HEK293T (cell line): ENCODE results near the gene GARIN5A.

Experiments used
- CTCF ChIA-PET: fragments of 350-600 bp; formaldehyde crosslinking; extraction: SDS; loops from one replicate; lab custom pipeline; 2021; ENCODE audit warnings: antibody characterized with exemption, inconsistent platforms; lab: Yijun Ruan, JAX
- POLR2A ChIA-PET: fragments of 350-600 bp; formaldehyde crosslinking; extraction: SDS; loops from one replicate; lab custom pipeline; 2020; ENCODE audit warnings: antibody characterized with exemption, inconsistent platforms; lab: Yijun Ruan, JAX
- DNase-seq: peaks from one replicate; pipeline ENCODE4 v3.0.0; 2012; ENCODE audit warnings: mixed read lengths; ENCODE audit errors: extremely low spot score
- ARNT ChIP-seq: fragments of 450-650 bp; IDR thresholded peaks from 2 replicates; pipeline ENCODE4 v1.6.1; 2017; ENCODE audit warnings: mild to moderate bottlenecking
- BHLHE40 ChIP-seq: fragments of 450-650 bp; IDR thresholded peaks from 2 replicates; pipeline ENCODE4 v1.6.1; 2016; ENCODE audit warnings: mild to moderate bottlenecking, moderate library complexity, borderline replicate concordance
- CTBP1 ChIP-seq: fragments of 450-650 bp; IDR thresholded peaks from 2 replicates; pipeline ENCODE4 v1.6.1; 2016; ENCODE audit warnings: borderline replicate concordance
- ELF4 ChIP-seq: fragments of 450-650 bp; IDR thresholded peaks from 2 replicates; pipeline ENCODE4 v1.6.1; 2017; ENCODE audit warnings: antibody characterized with exemption
- FOXA1 ChIP-seq: fragments of 450-650 bp; IDR thresholded peaks from 2 replicates; pipeline ENCODE4 v1.6.1; 2016; ENCODE audit warnings: mild to moderate bottlenecking
- FOXK2 ChIP-seq: fragments of 450-650 bp; IDR thresholded peaks from 2 replicates; pipeline ENCODE4 v1.6.1; 2016; ENCODE audit warnings: mild to moderate bottlenecking
- FOXM1 ChIP-seq: fragments of 450-650 bp; IDR thresholded peaks from 2 replicates; pipeline ENCODE4 v1.6.1; 2017; ENCODE audit warnings: mild to moderate bottlenecking, borderline replicate concordance
- HDGF ChIP-seq: fragments of 450-650 bp; IDR thresholded peaks from 2 replicates; pipeline ENCODE4 v1.6.1; 2017; ENCODE audit warnings: antibody characterized with exemption, borderline replicate concordance
- L3MBTL2 ChIP-seq: fragments of 450-650 bp; conservative IDR thresholded peaks from 2 replicates; pipeline ENCODE4 v1.6.1; 2016; ENCODE audit warnings: mild to moderate bottlenecking
- LEF1 ChIP-seq: fragments of 450-650 bp; IDR thresholded peaks from 2 replicates; pipeline ENCODE4 v1.6.1; 2017; ENCODE audit warnings: mild to moderate bottlenecking, borderline replicate concordance
- NFRKB ChIP-seq: fragments of 450-650 bp; IDR thresholded peaks from 2 replicates; pipeline ENCODE4 v1.6.1; 2016; ENCODE audit warnings: mild to moderate bottlenecking, moderate library complexity
- PKNOX1 ChIP-seq: fragments of 450-650 bp; IDR thresholded peaks from 2 replicates; pipeline ENCODE4 v1.6.1; 2016
- SP1 ChIP-seq: fragments of 450-650 bp; IDR thresholded peaks from 2 replicates; pipeline ENCODE4 v1.6.1; 2017
- SUZ12 ChIP-seq: fragments of 450-650 bp; IDR thresholded peaks from 2 replicates; pipeline ENCODE4 v1.6.1; 2016; ENCODE audit warnings: mild to moderate bottlenecking
- TARDBP ChIP-seq: fragments of 450-650 bp; IDR thresholded peaks from 2 replicates; pipeline ENCODE4 v1.6.1; 2016
- ZNF384 ChIP-seq: fragments of 450-650 bp; IDR thresholded peaks from 2 replicates; pipeline ENCODE4 v1.6.1; 2016

GARIN5A gene

DNA sequence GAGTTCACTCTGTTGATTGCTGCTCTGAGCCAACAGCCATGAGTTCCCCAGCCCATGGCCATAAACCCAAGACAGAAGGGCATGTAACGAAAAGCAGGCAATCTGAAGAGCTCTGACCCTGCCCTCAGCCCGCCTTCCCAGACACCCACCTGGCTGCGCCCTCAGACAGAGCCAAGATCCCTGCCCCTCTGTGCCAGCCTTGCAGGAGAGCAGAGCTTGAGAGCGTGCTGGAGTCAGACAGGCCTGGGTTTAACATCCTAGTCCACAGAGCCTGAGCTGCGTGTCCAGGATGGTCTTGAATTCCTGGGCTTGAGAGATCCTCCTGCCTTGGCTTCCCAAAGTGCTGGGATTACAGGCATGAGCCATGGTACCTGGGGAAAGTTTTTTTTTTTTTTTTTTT, 19.3 kb downstream of the GARIN5A start:
- POLR2A ChIA-PET, result no interaction called here
- DNase-seq, result no peak
- CTCF ChIA-PET, result interaction anchor here (1.1 kb wide), 1 partner anchor 100 kb away, joined by 4 read pairs; no protein-coding TSS in a partner anchor
- no peak for TF ChIP-seq L3MBTL2
- no peak for TF ChIP-seq PKNOX1
- TF ChIP-seq FOXA1, result no peak
- TF ChIP-seq ELF4, result no peak
- no peak for TF ChIP-seq NFRKB
- no peak for TF ChIP-seq ARNT
- TF ChIP-seq HDGF, result no peak
- no peak for TF ChIP-seq FOXM1
- TF ChIP-seq SP1, result no peak
- no peak for TF ChIP-seq BHLHE40
- no peak for TF ChIP-seq CTBP1
- TF ChIP-seq FOXK2, result no peak
- no peak for TF ChIP-seq ZNF384
- no peak for TF ChIP-seq SUZ12
- TF ChIP-seq TARDBP, result no peak
- no peak for TF ChIP-seq LEF1

DNA sequence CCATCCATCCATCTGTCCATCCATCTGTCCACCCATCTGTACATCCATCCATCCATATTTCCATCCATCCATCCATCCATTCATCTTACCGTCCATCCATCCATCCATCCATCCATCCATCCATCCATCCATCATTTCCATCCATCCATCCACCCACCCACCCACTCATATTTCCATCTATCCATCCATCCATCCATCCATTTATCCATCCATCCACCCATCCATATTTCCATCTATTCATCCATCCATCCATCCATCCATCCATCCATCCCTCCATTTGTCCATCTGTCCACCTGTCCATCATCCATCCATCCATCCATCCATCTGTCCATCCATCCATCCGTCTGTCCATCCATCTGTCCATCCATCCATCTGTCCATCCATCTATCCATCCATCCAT, 20.7 kb downstream of the GARIN5A start:
- ChIA-PET POLR2A (no interaction called here), CTCF (no interaction called here)
- TF ChIP-seq PKNOX1 (peak; percentile 41; the same call in 1 of the 2 replicates), HDGF (no peak), SP1 (no peak)
- no peak for DNase-seq

GRCh38 chr19:50453243-50453642, 23.4 kb downstream of the GARIN5A start:
- CTCF ChIA-PET, result no interaction called here
- POLR2A ChIA-PET, result no interaction called here
- no peak for DNase-seq
- no peak for TF ChIP-seq NFRKB
- TF ChIP-seq PKNOX1, result no peak
- TF ChIP-seq ELF4, result no peak
- no peak for TF ChIP-seq SP1
- no peak for TF ChIP-seq FOXA1
- TF ChIP-seq FOXM1, result no peak
- TF ChIP-seq TARDBP, result no peak
- no peak for TF ChIP-seq BHLHE40
- no peak for TF ChIP-seq SUZ12

DNA sequence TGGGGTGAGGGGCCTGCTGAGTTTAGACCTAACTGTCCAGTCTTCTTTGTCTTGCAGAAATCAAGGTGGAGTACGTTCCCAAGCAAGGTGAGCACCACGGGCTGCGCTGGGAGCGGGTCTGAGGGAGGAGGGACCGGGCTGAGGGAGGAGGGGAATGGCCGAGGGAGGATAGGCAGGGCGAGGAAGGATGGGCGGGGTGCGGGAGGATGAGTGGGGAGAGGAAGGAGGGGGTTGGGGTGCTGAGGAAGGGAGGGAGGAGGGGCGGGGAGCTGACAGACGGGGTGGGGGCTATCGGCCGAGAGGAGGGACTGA, 25.5 kb downstream of the GARIN5A start:
- TF ChIP-seq ELF4, result no peak
- no peak for TF ChIP-seq L3MBTL2
- no peak for TF ChIP-seq PKNOX1
- no peak for TF ChIP-seq NFRKB
- TF ChIP-seq HDGF, result no peak
- TF ChIP-seq CTBP1, result no peak
- no peak for TF ChIP-seq FOXA1
- TF ChIP-seq ZNF384, result no peak
- TF ChIP-seq SUZ12, result no peak
- TF ChIP-seq SP1, result no peak
- TF ChIP-seq ARNT, result no peak
- no peak for TF ChIP-seq BHLHE40
- DNase-seq, result no peak
- ChIA-PET POLR2A (no interaction called here), CTCF (no interaction called here)

DNA sequence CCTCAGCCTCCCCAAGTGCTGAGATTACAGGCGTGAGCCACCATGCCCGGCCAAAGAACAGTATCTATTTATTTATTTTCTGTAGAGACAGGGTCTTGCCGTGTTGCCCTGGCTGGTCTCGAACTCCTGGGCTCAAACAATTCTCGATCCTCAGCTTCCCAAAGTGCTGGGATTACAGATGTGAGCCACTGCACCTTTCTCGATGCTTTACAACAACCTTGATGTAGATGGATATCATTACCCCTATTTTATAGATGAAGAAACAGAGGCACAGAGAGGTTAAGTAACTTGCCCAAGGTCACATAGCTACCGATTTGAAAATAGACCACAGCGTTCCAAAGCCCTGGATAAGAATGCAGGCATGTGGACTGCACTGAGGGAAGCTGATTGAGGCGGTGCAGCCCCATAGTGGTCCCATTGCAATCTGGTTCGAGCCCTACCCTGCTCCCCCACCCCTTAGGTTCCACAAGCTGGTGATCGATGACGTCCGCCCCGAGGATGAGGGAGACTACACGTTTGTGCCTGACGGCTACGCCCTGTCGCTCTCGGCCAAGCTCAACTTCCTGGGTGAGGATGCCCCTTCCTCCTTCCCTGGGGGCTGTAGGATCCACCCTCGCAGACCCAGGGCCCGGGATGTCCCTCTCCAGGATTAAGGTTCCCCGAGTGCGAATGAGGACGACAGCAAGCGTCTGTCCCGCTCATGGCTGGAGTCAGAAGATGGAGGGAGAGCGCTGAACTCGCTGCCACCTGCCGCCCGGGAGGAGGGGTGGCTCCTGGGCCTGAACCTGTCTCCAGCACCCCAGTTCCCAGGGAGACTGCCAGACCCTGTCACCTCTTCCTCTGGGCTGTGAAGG, 26.1 kb downstream of the GARIN5A start:
- no peak for DNase-seq
- TF ChIP-seq BHLHE40 (no peak), HDGF (no peak), ARNT (no peak), FOXK2 (no peak), LEF1 (no peak), CTBP1 (no peak), FOXA1 (no peak), PKNOX1 (no peak), SP1 (no peak), SUZ12 (no peak), FOXM1 (no peak), TARDBP (no peak), ELF4 (no peak), L3MBTL2 (no peak), ZNF384 (no peak), NFRKB (no peak)
- ChIA-PET CTCF (no interaction called here), POLR2A (no interaction called here)
